Smooth muscle cell (in vitro differentiated cells): ENCODE data around the gene NDST1. TPM values are rescaled to one million over a fixed set of nuclear protein-coding genes. Genes with fewer than 3 reads are reported as not detected.
A peak's percentile ranks its signal among the peaks of the same experiment; 100 is the strongest.

Experiments used
- DNase-seq: peaks from one replicate; lab custom pipeline; 2025; ENCODE audit not compliant: unreplicated experiment; lab: John Stamatoyannopoulos, UW
- H2AFZ ChIP-seq: fragments of 200-600 bp; sonication (generic); 2 replicates; pipeline ENCODE4 v1.6.0; 2016; ENCODE audit warnings: antibody characterized with exemption, low read depth, mild to moderate bottlenecking
- H3F3A ChIP-seq: fragments of 200-600 bp; sonication (generic); 2 replicates; pipeline ENCODE4 v1.6.0; 2017; ENCODE audit warnings: antibody characterized with exemption, low read depth
- H3K27ac ChIP-seq: fragments of 200-600 bp; sonication (generic); 2 replicates; pipeline ENCODE4 v1.5.1; 2016; ENCODE audit warnings: low read depth, mild to moderate bottlenecking
- H3K27me3 ChIP-seq: fragments of 200-600 bp; sonication (generic); 2 replicates; pipeline ENCODE4 v1.6.1; 2016; ENCODE audit warnings: low read depth, mild to moderate bottlenecking
- H3K36me3 ChIP-seq: fragments of 200-600 bp; sonication (generic); 2 replicates; pipeline ENCODE4 v1.5.1; 2016; ENCODE audit warnings: low read depth
- H3K4me1 ChIP-seq: fragments of 200-600 bp; sonication (generic); 2 replicates; pipeline ENCODE4 v1.5.1; 2016; ENCODE audit warnings: low read depth
- H3K4me2 ChIP-seq: fragments of 200-600 bp; sonication (generic); 2 replicates; pipeline ENCODE4 v1.6.0; 2016; ENCODE audit warnings: mild to moderate bottlenecking
- H3K4me3 ChIP-seq: fragments of 200-600 bp; sonication (generic); 2 replicates; pipeline ENCODE4 v1.5.1; 2016; ENCODE audit warnings: mild to moderate bottlenecking
- H3K79me2 ChIP-seq: fragments of 200-600 bp; sonication (generic); 2 replicates; pipeline ENCODE4 v1.6.0; 2016; ENCODE audit warnings: low read depth, mild to moderate bottlenecking
- H3K9ac ChIP-seq: fragments of 200-600 bp; sonication (generic); 2 replicates; pipeline ENCODE4 v1.6.0; 2016; ENCODE audit warnings: low read depth
- H3K9me3 ChIP-seq: fragments of 200-600 bp; sonication (generic); replicated peaks from 2 replicates; pipeline ENCODE4 v1.5.1; 2016; ENCODE audit warnings: low read depth
- H4K20me1 ChIP-seq: fragments of 200-600 bp; sonication (generic); 2 replicates; pipeline ENCODE4 v1.6.0; 2016; ENCODE audit warnings: low read depth
- WGBS: methylation state at CpG from one replicate; pipeline ENCODE4 v1.1.7; 2016; ENCODE audit warnings: low lambda C conversion rate; 5-methylcytosine and 5-hydroxymethylcytosine counted together
- polyA plus RNA-seq: library from polyadenylated mRNA; unstranded; fragments of >200 nt; fragmentation: Nextera tagmentation; extraction: Ambion mirVana; gene quantifications from 2 replicates; pipeline ENCODE4 v1.2.1, GENCODE V29; 2016
- total RNA-seq: library from RNA; depleted of rRNA; stranded (reverse); fragments of >200 nt; gene quantifications from 2 replicates; pipeline ENCODE4 v1.2.3, GENCODE V29; 2014
- TF ChIP-seq, protein P1 (sequence below): fragments of 200-600 bp; sonication (generic); IDR thresholded peaks from 2 replicates; pipeline ENCODE4 v1.5.1; 2017; ENCODE audit warnings: borderline replicate concordance, mild to moderate bottlenecking, antibody characterized with exemption; ENCODE audit not compliant: insufficient read depth, poor library complexity, severe bottlenecking

The NDST1 gene
- total and polyA plus RNA-seq, 2 experiments from 2014 or later, result 32.4 to 53.0 TPM

- Histone ChIP-seq H2AFZ (no peak overlapping the region), H3K4me2 (peak overlapping the region; percentile 1), H3K4me3 (no peak overlapping the region), H4K20me1 (no peaks in the 10 kb centered on the region), H3K79me2 (peaks cover 26% of the 10 kb centered on the region), H3K9me3 (no peaks in the 10 kb centered on the region), H3K4me1 (no peaks in the 10 kb centered on the region), H3K27ac (no peak overlapping the region), H3K36me3 (no peaks in the 10 kb centered on the region), H3F3A (no peaks in the 10 kb centered on the region), H3K27me3 (no peaks in the 10 kb centered on the region), H3K9ac (no peak overlapping the region)
- WGBS, result 59% methylated on average over 4 of the region's 6 CpGs
- TF ChIP-seq, protein P1, sequence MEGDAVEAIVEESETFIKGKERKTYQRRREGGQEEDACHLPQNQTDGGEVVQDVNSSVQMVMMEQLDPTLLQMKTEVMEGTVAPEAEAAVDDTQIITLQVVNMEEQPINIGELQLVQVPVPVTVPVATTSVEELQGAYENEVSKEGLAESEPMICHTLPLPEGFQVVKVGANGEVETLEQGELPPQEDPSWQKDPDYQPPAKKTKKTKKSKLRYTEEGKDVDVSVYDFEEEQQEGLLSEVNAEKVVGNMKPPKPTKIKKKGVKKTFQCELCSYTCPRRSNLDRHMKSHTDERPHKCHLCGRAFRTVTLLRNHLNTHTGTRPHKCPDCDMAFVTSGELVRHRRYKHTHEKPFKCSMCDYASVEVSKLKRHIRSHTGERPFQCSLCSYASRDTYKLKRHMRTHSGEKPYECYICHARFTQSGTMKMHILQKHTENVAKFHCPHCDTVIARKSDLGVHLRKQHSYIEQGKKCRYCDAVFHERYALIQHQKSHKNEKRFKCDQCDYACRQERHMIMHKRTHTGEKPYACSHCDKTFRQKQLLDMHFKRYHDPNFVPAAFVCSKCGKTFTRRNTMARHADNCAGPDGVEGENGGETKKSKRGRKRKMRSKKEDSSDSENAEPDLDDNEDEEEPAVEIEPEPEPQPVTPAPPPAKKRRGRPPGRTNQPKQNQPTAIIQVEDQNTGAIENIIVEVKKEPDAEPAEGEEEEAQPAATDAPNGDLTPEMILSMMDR, result no peak
- DNase-seq, result no peak
Observed at GRCh38 chr5:150605546-150605945, 97.6 kb downstream of the NDST1 start.

GRCh38 chr5:150606476-150606875 is 98.5 kb downstream of the NDST1 start:
- Histone ChIP-seq H3K4me3 (no peak overlapping the region), H3K27me3 (no peaks in the 10 kb centered on the region), H3K36me3 (no peaks in the 10 kb centered on the region), H3K4me1 (no peaks in the 10 kb centered on the region), H3K4me2 (no peak overlapping the region), H3K79me2 (peaks cover 17% of the 10 kb centered on the region), H3F3A (no peaks in the 10 kb centered on the region), H3K9ac (no peak overlapping the region), H3K9me3 (no peaks in the 10 kb centered on the region), H4K20me1 (no peaks in the 10 kb centered on the region), H3K27ac (no peak overlapping the region), H2AFZ (no peak overlapping the region)
- TF ChIP-seq, protein P1, result no peak
- DNase-seq, result no peak
- 85% methylated on average over 9 of the region's 9 CpGs for WGBS

GRCh38 chr5:150607105-150607504 is 99.2 kb downstream of the NDST1 start:
- Histone ChIP-seq H3K27me3 (no peaks in the 10 kb centered on the region), H3F3A (no peaks in the 10 kb centered on the region), H3K36me3 (no peaks in the 10 kb centered on the region), H3K9ac (no peak overlapping the region), H3K4me1 (no peaks in the 10 kb centered on the region), H3K79me2 (peaks cover 10% of the 10 kb centered on the region), H3K9me3 (no peaks in the 10 kb centered on the region), H2AFZ (no peak overlapping the region), H3K4me3 (no peak overlapping the region), H3K4me2 (no peak overlapping the region), H3K27ac (no peak overlapping the region), H4K20me1 (no peaks in the 10 kb centered on the region)
- 91% methylated on average over 6 of the region's 6 CpGs for WGBS
- DNase-seq, result no peak
- TF ChIP-seq, protein P1, result no peak

Other genes starting within 250 kb of the NDST1 start
- gene CAMK2A, start 218.4 kb upstream of the NDST1 start, total RNA-seq, result 1.6 and 2.2 TPM in 2 replicates
- gene CAMK2A, start 218.4 kb upstream of the NDST1 start, polyA plus RNA-seq, result 0.83 and 1.1 TPM in 2 replicates
- 68.9 and 72.8 TPM in 2 replicates for gene ARSI, start 205.2 kb upstream of the NDST1 start, total RNA-seq
- gene ARSI, start 205.2 kb upstream of the NDST1 start, polyA plus RNA-seq, result 55.9 and 87.6 TPM in 2 replicates
- 12.7 and 16.0 TPM in 2 replicates for gene TCOF1, start 150.4 kb upstream of the NDST1 start, total RNA-seq
- gene TCOF1, start 150.4 kb upstream of the NDST1 start, polyA plus RNA-seq, result 25.9 and 27.6 TPM in 2 replicates
- gene CD74, start 95.2 kb upstream of the NDST1 start, total RNA-seq, result 0.90 and 2.7 TPM in 2 replicates
- 3.9 and 9.3 TPM in 2 replicates for gene CD74, start 95.2 kb upstream of the NDST1 start, polyA plus RNA-seq
- gene RPS14, start 58.4 kb upstream of the NDST1 start, total RNA-seq, result 2,252 and 2,349 TPM in 2 replicates
- 1,004 and 1,045 TPM in 2 replicates for gene RPS14, start 58.4 kb upstream of the NDST1 start, polyA plus RNA-seq
- 30.5 and 46.4 TPM in 2 replicates for gene SYNPO, start 132.5 kb downstream of the NDST1 start, total RNA-seq
- 34.2 and 36.9 TPM in 2 replicates for gene SYNPO, start 132.5 kb downstream of the NDST1 start, polyA plus RNA-seq
- gene MYOZ3, start 153.1 kb downstream of the NDST1 start, total RNA-seq, result 6.4 and 8.2 TPM in 2 replicates
- 7.9 and 12.2 TPM in 2 replicates for gene MYOZ3, start 153.1 kb downstream of the NDST1 start, polyA plus RNA-seq
- 64.0 and 66.6 TPM in 2 replicates for gene RBM22, start 192.9 kb downstream of the NDST1 start, total RNA-seq
- gene RBM22, start 192.9 kb downstream of the NDST1 start, polyA plus RNA-seq, result 48.6 and 62.9 TPM in 2 replicates